Measurements from ENCODE around the gene FAM78B.

GRCh38 chr1:166026555-166026954 is 140.2 kb downstream of the FAM78B start:
- TF ChIP-seq EP300 (IDR thresholded peaks at IDR 0.05; ENCODE audit: borderline replicate concordance): no peak
- no peak for TF ChIP-seq MAX (IDR thresholded peaks at IDR 0.05)
- no peak for TF ChIP-seq RAD21 (IDR thresholded peaks at IDR 0.05; ENCODE audit: low read depth)
- no peak for TF ChIP-seq REST (IDR thresholded peaks at IDR 0.05; ENCODE audit: low read depth)
- TF ChIP-seq ZBTB7A (IDR thresholded peaks at IDR 0.05; ENCODE audit: low read depth): no peak
- no peak for TF ChIP-seq TAF1 (IDR thresholded peaks at IDR 0.05; ENCODE audit: low read depth)
- no peak for TF ChIP-seq YY1 (IDR thresholded peaks at IDR 0.05; ENCODE audit: low read depth)
- TF ChIP-seq USF1 (IDR thresholded peaks at IDR 0.05): no peak
- TF ChIP-seq EGR1 (IDR thresholded peaks at IDR 0.05): no peak
- no peak for TF ChIP-seq FOXM1 (IDR thresholded peaks at IDR 0.05; ENCODE audit: borderline replicate concordance, low read depth)
- no peak for TF ChIP-seq CREB1 (IDR thresholded peaks at IDR 0.05; ENCODE audit: low read depth)

Measured in Ishikawa (cell line).